Fibroblast of skin of left quadriceps (primary cell): ENCODE measurements around the gene HSD11B1L.
A peak's percentile ranks its signal among the peaks of the same experiment; 100 is the strongest.
"Not testable (repeated sequence)": the region's sequence is repeated elsewhere in the genome, so short reads cannot be mapped to it uniquely, and the experiment has no call there.

Experiments
- DNase-seq, 2 experiments: peaks; one replicate each; pipeline ENCODE4 v3.0.0-alpha.2; 2013; ENCODE audit warnings: low read depth in 2 of 2

HSD11B1L gene

DNA sequence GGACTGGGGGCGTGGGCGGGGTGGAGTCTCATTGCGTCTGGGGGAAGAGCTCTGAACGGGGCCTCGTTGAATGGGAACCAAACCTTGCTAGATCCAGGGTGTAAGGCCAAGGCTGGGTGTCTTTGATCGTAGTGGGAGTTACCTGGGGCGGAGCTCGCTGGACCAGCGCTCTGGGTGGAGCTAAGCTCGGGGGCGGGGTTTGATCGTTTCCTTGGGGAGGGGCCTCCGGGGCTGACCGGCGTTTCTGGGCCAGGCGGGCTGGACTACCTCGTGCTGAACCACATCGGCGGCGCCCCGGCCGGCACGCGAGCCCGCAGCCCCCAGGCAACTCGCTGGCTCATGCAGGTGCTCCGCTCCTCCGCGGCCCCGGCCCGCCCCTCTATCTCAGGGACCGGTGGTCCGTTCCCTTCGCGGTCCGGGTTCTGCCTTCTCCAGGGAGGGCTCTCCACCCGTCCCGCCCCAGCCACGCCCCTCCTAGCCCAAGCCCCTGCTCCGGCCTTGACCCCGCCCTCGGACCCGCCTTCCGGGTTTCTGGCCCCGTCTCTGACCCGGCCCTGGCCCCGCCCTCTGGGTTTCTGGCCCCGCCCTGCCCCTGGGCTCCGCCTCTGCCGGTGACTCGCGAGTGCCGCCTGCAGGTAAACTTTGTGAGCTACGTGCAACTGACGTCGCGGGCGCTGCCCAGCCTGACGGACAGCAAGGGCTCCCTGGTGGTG, 6.0 kb downstream of the HSD11B1L start:
- DNase-seq = peak; percentile 71 to 76

DNA sequence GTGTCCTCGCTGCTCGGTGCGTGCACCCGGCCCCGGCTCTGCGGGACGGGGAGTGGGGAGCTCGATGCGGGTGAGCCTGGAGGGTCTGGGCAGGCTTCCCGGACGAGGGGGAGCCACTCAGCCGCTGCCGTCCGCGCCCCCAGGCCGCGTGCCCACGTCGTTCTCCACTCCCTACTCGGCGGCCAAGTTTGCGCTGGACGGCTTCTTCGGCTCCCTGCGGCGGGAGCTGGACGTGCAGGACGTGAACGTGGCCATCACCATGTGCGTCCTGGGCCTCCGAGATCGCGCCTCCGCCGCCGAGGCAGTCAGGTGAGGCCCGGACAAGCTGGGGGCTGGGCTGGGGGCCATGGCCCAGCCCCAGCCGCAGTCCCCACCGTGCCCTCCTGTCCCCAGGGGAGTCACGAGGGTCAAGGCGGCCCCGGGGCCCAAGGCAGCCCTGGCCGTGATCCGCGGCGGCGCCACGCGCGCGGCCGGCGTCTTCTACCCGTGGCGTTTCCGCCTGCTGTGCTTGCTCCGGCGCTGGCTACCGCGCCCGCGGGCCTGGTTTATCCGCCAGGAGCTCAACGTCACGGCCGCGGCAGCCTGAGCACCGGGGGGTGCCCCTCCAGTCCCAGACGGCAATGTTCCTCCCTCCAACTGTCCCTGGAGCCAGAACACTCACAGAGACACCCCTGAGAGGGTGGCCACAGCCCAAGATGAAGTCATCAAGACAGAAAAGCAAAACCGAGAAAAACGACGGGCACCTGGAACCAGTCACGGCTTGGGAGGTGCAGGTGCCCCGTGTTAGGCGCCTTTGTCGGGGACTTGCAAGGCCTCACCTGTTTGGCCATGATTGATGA, 6.8 kb downstream of the HSD11B1L start:
- DNase-seq = no peak

DNA sequence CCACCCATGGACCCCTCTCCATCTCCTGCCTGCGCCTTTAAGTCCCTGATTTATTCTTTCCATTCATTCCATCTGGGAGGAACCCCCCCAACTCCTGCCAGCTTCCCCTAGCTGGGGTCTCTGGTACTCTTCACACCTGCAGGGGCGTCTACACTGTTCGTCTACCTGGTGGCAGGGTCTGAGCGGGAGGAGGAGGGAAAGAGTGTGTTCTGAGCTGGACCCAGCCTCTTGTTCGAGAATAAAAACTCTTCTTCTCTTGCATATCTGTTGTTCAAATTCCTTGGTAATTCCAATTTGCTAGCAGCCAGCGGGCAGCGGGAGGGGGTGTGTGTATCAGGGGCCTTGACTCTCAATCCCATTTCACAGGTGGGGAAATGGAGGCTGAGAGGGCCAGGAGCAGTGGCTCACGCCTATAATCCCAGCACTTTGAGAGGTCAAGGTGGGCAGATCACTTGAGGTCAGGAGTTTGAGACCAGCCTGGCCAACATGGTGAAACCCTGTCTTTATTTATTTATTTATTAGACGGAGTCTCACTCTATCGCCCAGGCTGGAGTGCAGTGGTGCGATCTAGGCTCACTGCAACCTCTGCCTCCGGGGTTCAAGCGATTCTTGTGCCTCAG, 7.5 kb downstream of the HSD11B1L start:
- not testable (repeated sequence) for DNase-seq

DNA sequence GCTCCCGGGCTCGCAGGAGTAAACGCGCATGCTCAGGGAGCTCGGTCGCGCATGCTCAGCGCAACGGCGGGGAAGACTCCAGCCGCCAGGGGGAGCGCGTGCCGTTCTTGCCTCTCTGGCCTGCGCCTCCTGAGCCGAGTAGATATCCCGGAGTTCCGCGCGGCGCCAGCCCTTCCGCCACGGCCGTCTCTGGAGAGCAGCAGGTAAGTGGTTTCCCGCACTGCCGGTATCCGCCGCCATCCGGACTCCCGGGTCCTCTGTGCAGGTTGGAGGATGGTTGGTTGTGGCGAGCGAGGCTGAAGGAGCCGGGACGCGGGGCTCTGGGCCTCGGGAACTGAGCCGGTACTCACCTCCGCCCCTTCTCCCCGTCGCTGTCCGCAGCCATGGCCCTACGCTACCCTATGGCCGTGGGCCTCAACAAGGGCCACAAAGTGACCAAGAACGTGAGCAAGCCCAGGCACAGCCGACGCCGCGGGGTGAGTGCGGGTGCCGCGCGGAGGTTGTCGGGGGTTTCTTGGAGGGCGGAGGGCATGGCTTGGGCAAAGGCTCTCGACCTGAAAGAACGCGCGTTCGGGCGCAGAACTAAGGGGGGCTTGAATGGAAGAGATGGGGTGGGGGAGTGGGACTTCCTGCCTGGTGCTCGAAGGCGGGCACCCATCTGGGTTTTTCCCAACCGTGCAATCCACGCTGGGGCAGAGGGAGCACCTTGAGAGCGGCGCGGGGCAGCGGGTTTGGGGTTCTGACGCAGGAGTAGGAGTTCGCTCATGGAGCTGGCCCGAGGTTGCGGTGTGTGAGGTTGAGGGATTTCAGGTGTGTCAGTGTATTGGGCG, 9.5 kb downstream of the HSD11B1L start, which contains the start of gene RPL36:
TSS of gene RPL36 (plus strand) at position 171 of the 830 bp plus-strand sequence. CDS start at position 384, 213 bp downstream.
- DNase-seq = peak; percentile 93 to 94

GRCh38 chr19:5690955-5691821, 10.4 kb downstream of the HSD11B1L start:
- DNase-seq = no peak

DNA sequence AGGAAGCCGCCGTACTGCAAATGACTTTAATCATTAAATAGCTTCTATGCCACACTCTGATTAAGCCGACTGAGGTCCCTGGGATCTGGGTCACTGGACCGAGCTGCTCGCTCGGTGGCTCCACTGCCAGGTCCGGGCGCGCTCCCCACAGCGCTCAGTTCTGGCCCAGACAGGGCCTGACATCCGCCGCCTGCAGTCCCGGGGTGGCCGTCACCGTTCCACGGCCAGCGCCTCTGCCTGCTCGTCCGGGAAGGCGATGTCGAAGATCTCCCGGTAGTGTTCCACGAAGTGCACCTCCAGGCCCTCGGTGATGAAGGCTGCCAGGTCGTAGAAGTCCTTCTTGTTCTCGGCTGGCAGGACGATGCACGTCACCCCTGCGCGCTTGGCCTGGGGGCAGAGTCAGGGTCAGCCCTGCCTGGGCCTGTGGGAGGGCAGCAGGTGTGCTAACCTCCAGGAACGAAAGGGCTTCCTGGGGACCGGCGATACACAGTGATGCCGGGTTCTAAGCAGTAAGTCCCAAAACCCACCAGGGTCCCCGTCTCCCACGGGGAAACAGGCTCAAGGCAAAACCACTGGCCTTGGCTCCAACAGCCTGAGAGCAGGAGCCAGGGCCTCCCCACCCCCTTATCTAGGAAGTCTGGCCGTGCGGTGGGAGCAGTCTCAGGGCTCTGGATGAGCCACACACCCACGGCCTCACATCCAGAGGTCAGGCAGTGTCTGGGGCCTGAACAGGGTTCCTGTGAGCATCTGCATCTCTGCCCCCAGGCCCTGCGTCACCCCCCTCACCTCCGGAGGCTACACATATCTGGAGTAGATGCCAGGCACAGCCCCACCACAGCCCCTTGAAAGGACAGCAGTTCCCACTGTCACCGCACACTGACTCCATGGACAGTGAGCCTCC, 11.2 kb downstream of the HSD11B1L start:
- DNase-seq = no peak

- DNase-seq = no peak
Measured at GRCh38 chr19:5692723-5693194, 11.9 kb downstream of the HSD11B1L start.

GRCh38 chr19:5693195-5694166, 12.7 kb downstream of the HSD11B1L start:
- DNase-seq = no peak

- no peak for DNase-seq
Measured at GRCh38 chr19:5694167-5694955, 13.5 kb downstream of the HSD11B1L start.

GRCh38 chr19:5694956-5695648, 14.3 kb downstream of the HSD11B1L start:
- no peak for DNase-seq

DNA sequence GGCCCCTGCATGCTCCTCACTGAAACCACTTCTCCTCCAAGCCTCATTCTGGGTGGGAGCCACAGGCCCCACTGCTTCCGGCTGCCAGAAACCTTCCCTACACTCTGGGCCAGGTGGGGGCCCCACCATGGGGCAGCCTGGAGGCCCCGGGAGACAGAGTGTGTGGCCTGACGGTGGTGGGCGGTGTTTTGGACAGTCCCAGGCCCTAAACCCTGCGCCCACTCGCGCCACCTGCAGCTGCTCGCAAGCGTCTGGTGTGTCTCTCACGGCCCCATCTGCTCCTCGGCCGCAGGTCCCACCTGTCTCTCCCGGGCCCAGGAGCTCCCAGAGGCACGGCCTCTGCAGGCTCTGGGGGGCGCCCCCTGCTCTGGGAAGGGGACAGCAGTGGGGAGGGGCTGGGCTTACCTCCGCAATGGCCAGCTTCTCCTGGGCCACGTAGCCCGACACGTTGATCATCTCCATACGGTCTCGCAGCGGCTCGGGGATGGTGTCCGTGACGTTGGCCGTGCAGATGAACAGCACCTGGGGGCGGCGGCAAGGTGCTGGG, 14.9 kb downstream of the HSD11B1L start:
- DNase-seq = no peak

GRCh38 chr19:5696196-5697021, 15.6 kb downstream of the HSD11B1L start:
- DNase-seq = no peak

DNA sequence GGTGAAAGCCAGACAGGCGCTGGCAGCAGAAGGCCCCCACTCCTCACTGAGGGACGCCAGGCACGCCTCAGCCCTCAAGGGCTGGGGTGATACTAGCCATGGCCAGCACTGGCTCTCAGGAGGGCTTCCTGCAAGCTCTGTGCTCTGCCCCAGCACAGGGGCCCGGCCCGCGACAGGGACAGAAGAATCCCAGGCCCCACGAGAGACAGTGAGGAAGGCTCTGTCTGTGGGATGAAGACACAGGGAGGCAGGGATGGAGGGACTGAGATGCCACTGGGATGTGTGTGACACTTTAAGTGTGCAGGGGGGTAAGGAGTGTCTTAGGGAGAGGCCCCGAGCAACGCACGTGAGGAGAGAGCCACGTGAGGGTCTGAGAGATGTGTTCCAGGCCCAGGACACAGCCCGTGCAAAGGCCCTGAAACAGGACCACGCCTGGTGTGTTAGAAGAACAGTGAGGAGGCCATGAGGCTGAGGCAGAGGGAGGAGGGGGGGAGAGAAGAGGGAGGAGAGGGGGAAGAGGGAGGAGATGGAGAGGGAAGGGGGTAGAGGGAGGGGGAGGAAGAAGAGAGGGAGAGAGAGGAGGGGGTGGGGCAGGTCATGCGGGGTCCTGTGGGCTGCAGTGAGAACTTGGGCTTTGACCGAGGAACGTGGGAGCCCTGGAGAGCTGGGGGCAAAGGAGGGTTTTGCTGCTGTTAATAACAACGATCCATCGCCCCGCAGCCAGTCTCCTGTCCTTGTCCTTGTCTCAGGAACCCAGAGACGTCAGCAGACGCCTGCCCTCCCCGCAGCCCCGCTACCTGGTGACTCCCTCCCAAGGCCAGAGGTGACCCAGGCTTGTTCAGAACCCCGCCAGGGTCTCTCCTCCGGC, 16.4 kb downstream of the HSD11B1L start:
- no peak for DNase-seq

- no peak for DNase-seq
Measured at GRCh38 chr19:5697890-5698634, 17.2 kb downstream of the HSD11B1L start.
